KMS-11 (cell line): ENCODE data around the gene DHX16.
A peak's percentile ranks its signal among the peaks of the same experiment; 100 is the strongest.

ENCODE experiments used
- H2AFZ ChIP-seq: fragments of 200-600 bp; sonication (generic); 2 replicates; pipeline ENCODE4 v1.6.1; 2016; ENCODE audit warnings: antibody characterized with exemption, mixed run types, low read depth
- H3K27ac ChIP-seq: fragments of 200-600 bp; sonication (generic); 2 replicates; pipeline ENCODE4 v1.6.1; 2016; ENCODE audit warnings: mild to moderate bottlenecking, mixed run types
- H3K27me3 ChIP-seq: fragments of 200-600 bp; sonication (generic); 2 replicates; pipeline ENCODE4 v1.6.1; 2017; ENCODE audit warnings: mild to moderate bottlenecking, low read depth, mixed run types, moderate library complexity; ENCODE audit not compliant: insufficient read depth
- H3K36me3 ChIP-seq: fragments of 200-600 bp; sonication (generic); 2 replicates; pipeline ENCODE4 v1.6.1; 2017; ENCODE audit warnings: mild to moderate bottlenecking, mixed run types; ENCODE audit not compliant: insufficient read depth
- H3K4me1 ChIP-seq: fragments of 200-600 bp; sonication (generic); 2 replicates; pipeline ENCODE4 v1.6.1; 2016; ENCODE audit warnings: mild to moderate bottlenecking, low read depth, mixed run types; ENCODE audit not compliant: poor library complexity, severe bottlenecking
- H3K4me2 ChIP-seq: fragments of 200-600 bp; sonication (generic); 2 replicates; pipeline ENCODE4 v1.7.0; 2016; ENCODE audit warnings: mild to moderate bottlenecking, mixed run types
- H3K4me3 ChIP-seq: fragments of 200-600 bp; sonication (generic); IDR thresholded peaks from 2 replicates; pipeline ENCODE4 v1.6.1; 2017; ENCODE audit warnings: low read depth, low read length, mixed read lengths; ENCODE audit not compliant: insufficient read depth
- H3K79me2 ChIP-seq: fragments of 200-600 bp; sonication (generic); 2 replicates; pipeline ENCODE4 v1.6.1; 2016; ENCODE audit warnings: low read depth, mixed run types; ENCODE audit not compliant: insufficient read depth
- H3K9ac ChIP-seq: fragments of 200-600 bp; sonication (generic); 2 replicates; pipeline ENCODE4 v1.6.1; 2016; ENCODE audit warnings: mild to moderate bottlenecking, mixed run types
- H4K20me1 ChIP-seq: fragments of 200-600 bp; sonication (generic); 2 replicates; pipeline ENCODE4 v1.6.1; 2016; ENCODE audit warnings: mild to moderate bottlenecking, mixed run types; ENCODE audit not compliant: insufficient read depth
- CTCF ChIP-seq: fragments of 200-600 bp; sonication (generic); conservative IDR thresholded peaks from 2 replicates; pipeline ENCODE4 v1.6.1; 2017; ENCODE audit warnings: low read depth, mild to moderate bottlenecking, antibody characterized with exemption, low read length, moderate library complexity, mixed read lengths

Gene DHX16

GRCh38 chr6:30635834-30636233 is 37.0 kb downstream of the DHX16 start:
- Histone ChIP-seq H3K9ac (no peak overlapping the region), H2AFZ (no peak overlapping the region), H3K36me3 (no peaks in the 10 kb centered on the region), H3K4me1 (no peaks in the 10 kb centered on the region), H3K27me3 (no peaks in the 10 kb centered on the region), H4K20me1 (no peaks in the 10 kb centered on the region), H3K27ac (no peak overlapping the region), H3K4me2 (no peak overlapping the region), H3K4me3 (no peak overlapping the region), H3K79me2 (no peaks in the 10 kb centered on the region)
- TF ChIP-seq CTCF: no peak

- no peaks in the 10 kb centered on the region for H3K79me2 ChIP-seq
- H3K36me3 ChIP-seq: no peaks in the 10 kb centered on the region
- no peak within 1 kb of the TSS for H3K27ac ChIP-seq
- H4K20me1 ChIP-seq: no peaks in the 10 kb centered on the region
- H3K27me3 ChIP-seq: no peaks in the 10 kb centered on the region
- H3K4me2 ChIP-seq: 0 out of 2 replicates have a peak within 1 kb of the TSS, but pooled peaks have one; percentile 30
- no peak within 1 kb of the TSS for H3K4me3 ChIP-seq
- no peak for TF ChIP-seq CTCF
- H2AFZ ChIP-seq: no peak within 1 kb of the TSS; the same call in 1 of the 2 replicates
- H3K4me1 ChIP-seq: no peaks in the 10 kb centered on the region
- peak within 1 kb of the TSS; percentile 25; the same call in 1 of the 2 replicates for H3K9ac ChIP-seq
These were observed 46.1 kb downstream of the DHX16 start, which contains the start of gene ATAT1 for GRCh38 chr6:30626484-30627366. Gene ATAT1, plus strand, starts transcription at chr6:30626874.

GRCh38 chr6:30625511-30625910 is 47.3 kb downstream of the DHX16 start:
- Histone ChIP-seq H3K27ac (no peak overlapping the region), H3K79me2 (no peaks in the 10 kb centered on the region), H3K36me3 (no peaks in the 10 kb centered on the region), H4K20me1 (no peaks in the 10 kb centered on the region), H3K9ac (no peak overlapping the region), H3K4me3 (no peak overlapping the region), H3K27me3 (no peaks in the 10 kb centered on the region), H3K4me1 (no peaks in the 10 kb centered on the region), H3K4me2 (no peak overlapping the region), H2AFZ (no peak overlapping the region)
- no peak for TF ChIP-seq CTCF

GRCh38 chr6:30619561-30619960 is 53.2 kb downstream of the DHX16 start:
- Histone ChIP-seq H3K27ac (no peak overlapping the region), H3K36me3 (peaks cover 10% of the 10 kb centered on the region; the same call in 1 of the 2 replicates), H3K4me1 (peaks cover 11% of the 10 kb centered on the region), H3K4me3 (no peak overlapping the region), H3K79me2 (peaks cover 43% of the 10 kb centered on the region), H4K20me1 (no peaks in the 10 kb centered on the region), H3K4me2 (peak overlapping the region; percentile 86; the same call in 1 of the 2 replicates), H2AFZ (no peak overlapping the region), H3K27me3 (no peaks in the 10 kb centered on the region), H3K9ac (no peak overlapping the region)
- no peak for TF ChIP-seq CTCF
